Tibial artery (tissue), 4 donors: ENCODE measurements around the gene FBXL22.

Experiments
- DNase-seq, 2 donors: peaks; one replicate each; pipeline ENCODE4 v3.0.0-alpha.2; 2019
- H3K27ac ChIP-seq, 2 donors: fragments of 200-600 bp; sonication (generic) in 1 of 2; 1 replicate in 1 of 2; 2 replicates in 1 of 2; pipeline ENCODE4 v1.5.1; 2018 to 2019; ENCODE audit warnings: mild to moderate bottlenecking in 1 of 2
- H3K27me3 ChIP-seq, 2 donors: fragments of 200-600 bp; sonication (generic) in 1 of 2; one replicate each; pipeline versions ENCODE4 v1.5.1 to v1.6.0; 2016 to 2019
- H3K36me3 ChIP-seq, 3 donors: fragments of 200-600 bp; sonication (generic) in 2 of 3; one replicate each; pipeline ENCODE4 v1.5.1; 2016 to 2019; ENCODE audit warnings: mild to moderate bottlenecking in 2 of 3
- H3K4me1 ChIP-seq, 4 donors: fragments of 200-600 bp; sonication (generic) in 2 of 4; 1 replicate in 3 of 4; 2 replicates in 1 of 4; pipeline ENCODE4 v1.5.1; 2016 to 2019
- H3K4me3 ChIP-seq, 2 donors: fragments of 200-600 bp; sonication (generic) in 1 of 2; 1 replicate in 1 of 2; 2 replicates in 1 of 2; pipeline ENCODE4 v1.5.1; 2018 to 2019; ENCODE audit warnings: mild to moderate bottlenecking in 2 of 2
- H3K9me3 ChIP-seq, 3 donors: fragments of 200-600 bp; sonication (generic) in 1 of 3; one replicate each; pipeline ENCODE4 v1.5.1; 2016 to 2019
- intact Hi-C: fragments of 100-400 bp; cut with DNase I; formaldehyde crosslinking; loops from one replicate; pipeline ENCODE4 v1.15.0; 2023; ENCODE audit warnings: low total_unique reads
- TF ChIP-seq, protein P1 (sequence below), 2 experiments: fragments of 200-600 bp in 1 of 2; fragments of 450-650 bp in 1 of 2; IDR thresholded peaks; one replicate each; pipeline ENCODE4 v1.5.1; 2017 to 2019; ENCODE audit warnings: antibody characterized with exemption in 2 of 2, mild to moderate bottlenecking in 1 of 2, moderate library complexity in 1 of 2

The FBXL22 gene

DNA sequence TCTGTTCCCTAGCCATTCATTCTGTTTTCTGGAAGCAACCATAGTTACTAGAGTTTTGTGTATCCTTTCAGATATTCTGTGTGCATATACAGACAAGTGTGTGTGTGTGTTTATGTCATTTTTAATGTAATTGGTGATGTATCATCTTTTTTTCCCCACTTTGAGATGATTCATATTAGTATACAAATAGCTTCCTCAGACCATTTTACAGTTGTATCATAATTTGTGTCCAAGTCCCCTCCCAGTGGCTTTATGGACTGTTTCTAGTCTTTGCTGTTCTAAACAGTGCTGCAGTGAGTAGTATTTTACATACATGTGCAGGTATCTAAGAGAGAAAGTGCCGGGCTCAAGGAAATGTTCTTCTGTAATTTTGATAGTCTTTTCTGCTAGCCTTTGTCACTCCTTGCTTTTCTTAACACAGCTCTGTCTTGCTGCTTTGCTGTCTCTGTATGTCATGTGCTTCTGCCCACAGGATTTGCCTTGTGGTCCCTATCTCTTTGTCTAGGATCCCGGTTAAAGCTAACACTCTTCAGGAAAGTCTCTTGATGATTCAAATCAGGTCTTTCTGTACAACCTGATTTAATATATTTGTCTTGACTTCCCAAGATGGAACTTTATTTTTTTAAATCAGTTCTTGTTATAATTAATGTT is 31.5 kb upstream of the FBXL22 start:
- intact Hi-C loops = no loop called here
- no peak for DNase-seq
- no peaks in the 10 kb centered on the region for H3K27me3 ChIP-seq
- H3K36me3 ChIP-seq = peaks cover 30 to 80% (median 77%) of the 10 kb centered on the region in 3 donors
- TF ChIP-seq, protein P1, sequence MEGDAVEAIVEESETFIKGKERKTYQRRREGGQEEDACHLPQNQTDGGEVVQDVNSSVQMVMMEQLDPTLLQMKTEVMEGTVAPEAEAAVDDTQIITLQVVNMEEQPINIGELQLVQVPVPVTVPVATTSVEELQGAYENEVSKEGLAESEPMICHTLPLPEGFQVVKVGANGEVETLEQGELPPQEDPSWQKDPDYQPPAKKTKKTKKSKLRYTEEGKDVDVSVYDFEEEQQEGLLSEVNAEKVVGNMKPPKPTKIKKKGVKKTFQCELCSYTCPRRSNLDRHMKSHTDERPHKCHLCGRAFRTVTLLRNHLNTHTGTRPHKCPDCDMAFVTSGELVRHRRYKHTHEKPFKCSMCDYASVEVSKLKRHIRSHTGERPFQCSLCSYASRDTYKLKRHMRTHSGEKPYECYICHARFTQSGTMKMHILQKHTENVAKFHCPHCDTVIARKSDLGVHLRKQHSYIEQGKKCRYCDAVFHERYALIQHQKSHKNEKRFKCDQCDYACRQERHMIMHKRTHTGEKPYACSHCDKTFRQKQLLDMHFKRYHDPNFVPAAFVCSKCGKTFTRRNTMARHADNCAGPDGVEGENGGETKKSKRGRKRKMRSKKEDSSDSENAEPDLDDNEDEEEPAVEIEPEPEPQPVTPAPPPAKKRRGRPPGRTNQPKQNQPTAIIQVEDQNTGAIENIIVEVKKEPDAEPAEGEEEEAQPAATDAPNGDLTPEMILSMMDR (IDR thresholded peaks at IDR 0.05) = no peak
- no peaks in the 10 kb centered on the region for H3K9me3 ChIP-seq
- no peaks in the 10 kb centered on the region for H3K4me1 ChIP-seq
- no peak overlapping the region for H3K27ac ChIP-seq
- no peak overlapping the region for H3K4me3 ChIP-seq

DNA sequence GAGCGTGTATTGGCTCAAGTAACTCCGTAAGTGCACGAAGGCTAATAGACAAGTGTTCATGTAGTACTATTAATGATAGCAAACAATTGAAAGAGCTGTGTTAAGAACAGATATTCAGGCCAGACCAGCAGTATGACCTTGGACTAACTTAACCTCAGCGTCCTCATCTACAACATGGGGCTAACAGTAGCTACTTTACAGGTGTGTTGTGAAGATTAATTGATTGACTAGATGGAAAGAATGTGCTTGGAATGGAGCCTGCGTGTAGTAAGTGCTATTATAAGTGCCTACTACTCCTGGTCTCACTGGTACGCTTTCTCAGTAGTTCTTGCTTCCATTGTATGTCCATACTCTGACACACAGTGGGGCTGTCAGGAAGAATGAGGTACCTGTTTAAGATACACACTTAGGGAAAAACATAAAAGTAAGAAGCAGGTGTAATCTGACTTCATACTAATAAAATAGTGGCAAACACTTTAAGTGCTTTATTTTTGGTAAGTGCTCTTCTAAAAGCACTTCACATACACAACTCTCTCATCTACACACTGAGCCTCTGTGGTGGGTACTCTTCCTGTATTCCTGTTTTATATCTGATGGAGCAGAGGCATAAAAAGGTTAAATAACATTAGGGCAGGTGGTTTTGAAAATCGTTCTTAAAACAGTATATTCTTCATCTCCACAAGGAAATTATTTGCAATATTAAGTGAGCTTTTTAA is 24.3 kb upstream of the FBXL22 start:
- Histone ChIP-seq H3K4me1 (peaks cover 0 to 2% (median 0%) of the 10 kb centered on the region in 4 donors), H3K9me3 (no peaks in the 10 kb centered on the region), H3K36me3 (peaks cover 29 to 46% (median 30%) of the 10 kb centered on the region in 3 donors), H3K27me3 (no peaks in the 10 kb centered on the region), H3K4me3 (no peak overlapping the region), H3K27ac (no peak overlapping the region)
- no peak for DNase-seq
- TF ChIP-seq, protein P1 (IDR thresholded peaks at IDR 0.05) = no peak
- intact Hi-C loops = no loop called here

DNA sequence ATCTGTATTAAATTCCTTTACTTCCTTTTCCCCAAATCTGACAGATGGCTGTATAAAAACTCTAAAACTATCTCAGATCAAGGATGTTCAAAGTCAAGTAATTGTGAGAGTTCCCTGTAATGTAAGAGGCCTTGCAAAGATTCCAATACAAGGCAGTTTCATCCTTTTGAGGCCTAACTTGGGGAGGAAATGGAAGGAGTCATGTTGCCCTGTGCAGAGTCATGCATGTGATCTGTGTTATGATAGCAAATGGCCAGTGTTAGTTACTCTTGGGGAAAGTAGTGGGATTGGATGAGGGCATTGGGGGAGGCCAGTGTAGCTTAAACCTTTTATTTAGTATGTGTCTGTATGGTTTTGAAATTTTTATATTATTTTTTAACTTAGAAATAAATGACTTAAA is 23.7 kb upstream of the FBXL22 start:
- no peaks in the 10 kb centered on the region for H3K27me3 ChIP-seq
- H3K9me3 ChIP-seq = no peaks in the 10 kb centered on the region
- intact Hi-C loops = no loop called here
- peaks cover 23 to 43% (median 30%) of the 10 kb centered on the region in 3 donors for H3K36me3 ChIP-seq
- TF ChIP-seq, protein P1 (IDR thresholded peaks at IDR 0.05) = no peak
- H3K4me1 ChIP-seq = peaks cover 0 to 2% (median 0%) of the 10 kb centered on the region in 4 donors
- no peak for DNase-seq
- H3K27ac ChIP-seq = no peak overlapping the region
- H3K4me3 ChIP-seq = no peak overlapping the region

DNA sequence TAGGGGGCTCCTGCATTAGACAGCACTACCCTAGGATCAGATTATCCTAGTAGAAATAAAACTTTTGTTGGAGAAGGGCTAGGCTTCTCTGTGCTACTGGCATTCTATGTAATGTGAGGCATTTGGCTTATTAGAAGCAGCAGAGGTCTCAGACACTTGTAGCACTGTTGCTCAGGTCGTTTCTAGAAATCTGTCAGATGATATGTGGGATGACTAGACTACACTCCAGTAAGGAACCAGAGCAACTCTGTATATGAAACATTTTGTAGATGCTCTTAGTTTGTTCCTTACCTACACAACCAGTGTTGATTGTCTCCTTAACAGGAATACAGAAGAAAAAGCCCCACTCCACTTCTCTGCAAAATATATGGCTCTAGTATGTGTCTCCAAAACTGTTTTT is 21.9 kb upstream of the FBXL22 start:
- no peak overlapping the region for H3K27ac ChIP-seq
- peaks cover 0 to 2% (median 0%) of the 10 kb centered on the region in 4 donors for H3K4me1 ChIP-seq
- no peaks in the 10 kb centered on the region for H3K27me3 ChIP-seq
- peaks cover 14 to 37% (median 27%) of the 10 kb centered on the region in 3 donors for H3K36me3 ChIP-seq
- intact Hi-C loops = no loop called here
- no peaks in the 10 kb centered on the region for H3K9me3 ChIP-seq
- TF ChIP-seq, protein P1 (IDR thresholded peaks at IDR 0.05) = no peak
- H3K4me3 ChIP-seq = no peak overlapping the region
- no peak for DNase-seq

DNA sequence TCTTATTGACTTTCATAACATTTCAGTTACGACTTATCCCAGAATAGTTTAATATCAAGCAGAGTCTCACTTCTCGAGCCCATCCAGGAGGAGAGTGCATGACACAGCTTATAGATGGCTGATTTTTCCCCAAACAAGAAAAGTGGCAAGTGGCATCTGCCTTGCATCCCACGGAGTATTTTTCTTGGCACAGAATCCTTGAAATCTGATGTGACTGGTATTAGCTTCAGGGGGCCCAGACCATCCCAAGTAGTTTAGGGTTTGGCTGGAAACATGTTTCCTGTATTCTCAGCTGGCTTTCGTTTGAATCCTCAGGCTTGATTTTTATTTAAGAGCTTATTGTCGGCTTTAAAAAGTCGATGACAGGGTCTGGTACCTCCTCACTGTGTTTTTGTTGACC is 20.7 kb upstream of the FBXL22 start:
- TF ChIP-seq, protein P1 (IDR thresholded peaks at IDR 0.05) = no peak
- no peak for DNase-seq
- Histone ChIP-seq H3K4me1 (peaks cover 0 to 2% (median 0%) of the 10 kb centered on the region in 4 donors), H3K27me3 (no peaks in the 10 kb centered on the region), H3K4me3 (no peak overlapping the region), H3K36me3 (peaks cover 10 to 30% (median 22%) of the 10 kb centered on the region in 3 donors), H3K9me3 (no peaks in the 10 kb centered on the region), H3K27ac (no peak overlapping the region)
- intact Hi-C loops = no loop called here
